ENCODE measurements around the gene TLCD3B.

GRCh38 chr16:30046588-30046987 lies 15.5 kb upstream of the TLCD3B start:
- TF ChIP-seq CTCF (IDR thresholded peaks at IDR 0.05) (no peak), POLR2A (IDR thresholded peaks at IDR 0.05) (no peak)
